NT2/D1 (cell line): ENCODE results near the gene DPPA4.

Experiments used
- YY1 ChIP-seq: IDR thresholded peaks from 2 replicates; pipeline ENCODE4 v1.6.1; 2011; ENCODE audit not compliant: insufficient read length, insufficient read depth
- ZNF274 ChIP-seq: IDR thresholded peaks from 2 replicates; pipeline ENCODE4 v1.6.1; 2011; ENCODE audit warnings: mild to moderate bottlenecking, low read depth, low read length

DNA sequence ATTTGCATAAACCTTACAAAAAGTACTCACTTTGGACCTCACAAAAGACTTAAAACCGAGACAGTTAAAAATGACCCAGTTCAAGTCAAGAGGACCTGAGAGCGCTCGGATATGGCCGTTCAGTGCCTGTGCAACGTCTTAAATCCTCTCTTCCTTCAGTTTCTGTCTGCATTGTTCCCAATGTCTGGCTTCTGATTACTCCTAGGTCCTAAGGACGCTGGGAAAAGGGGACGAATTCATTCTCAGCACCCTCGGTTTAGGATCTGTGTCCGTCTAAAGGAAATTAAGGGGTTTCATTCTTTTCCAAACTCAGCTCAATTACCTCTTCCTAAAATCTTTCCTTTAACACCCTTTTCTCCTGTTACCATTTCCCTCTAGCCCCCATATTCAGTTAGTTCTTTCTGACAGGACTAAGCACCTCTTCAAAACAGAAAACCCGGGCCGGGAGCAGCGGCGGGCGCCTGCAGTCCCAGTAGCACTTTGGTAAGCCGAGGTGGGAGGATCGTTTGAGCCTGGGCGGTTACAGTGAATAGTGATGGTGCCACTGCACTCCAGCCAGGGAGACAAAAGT is 970 bp downstream of the DPPA4 start:
- TF ChIP-seq ZNF274, result no peak
- no peak for TF ChIP-seq YY1
